ENCODE measurements around the gene ARHGAP15. TPM values are rescaled to one million over a fixed set of nuclear protein-coding genes. Genes with fewer than 3 reads are reported as not detected.

Gene ARHGAP15
- total RNA-seq, 1 experiment from 2014 or later = 0.42 TPM

DNA sequence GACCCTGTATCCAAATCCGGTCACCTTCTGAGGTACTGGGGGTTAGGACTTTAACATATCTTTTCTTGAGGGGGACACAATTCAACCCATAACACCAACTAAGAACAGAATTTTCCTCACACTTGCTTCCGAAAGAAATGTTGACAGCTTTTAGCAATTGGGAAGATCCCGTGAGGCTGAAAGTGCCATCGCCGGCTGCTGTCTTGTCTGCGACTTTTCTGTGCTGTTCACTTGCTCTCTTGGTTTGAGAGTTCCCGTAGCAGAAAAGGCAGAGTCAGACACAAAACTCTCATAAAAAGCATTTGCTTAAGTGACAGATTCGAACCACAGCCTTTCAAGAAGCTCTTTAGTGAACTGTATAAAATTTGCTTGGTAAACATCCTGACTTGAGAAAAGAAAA is 253.4 kb downstream of the ARHGAP15 start:
- intact Hi-C loops (cut with micrococcal nuclease) = no loop called here
- DNase-seq (ENCODE audit: low read depth, low spot score) = no peak
- no peak for TF ChIP-seq EGR1 (IDR thresholded peaks at IDR 0.05; ENCODE audit: low read depth)
- TF ChIP-seq, protein P1, sequence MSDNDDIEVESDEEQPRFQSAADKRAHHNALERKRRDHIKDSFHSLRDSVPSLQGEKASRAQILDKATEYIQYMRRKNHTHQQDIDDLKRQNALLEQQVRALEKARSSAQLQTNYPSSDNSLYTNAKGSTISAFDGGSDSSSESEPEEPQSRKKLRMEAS (IDR thresholded peaks at IDR 0.05) = no peak
- TF ChIP-seq EZH2 (IDR thresholded peaks at IDR 0.05) = no peak
- TF ChIP-seq ZNF274 (IDR thresholded peaks at IDR 0.05; ENCODE audit: low read depth, low read length) = no peak
- H4K20me1 ChIP-seq (ENCODE audit: insufficient read depth) = no peaks in the 10 kb centered on the region
- no peak overlapping the region for H3K4me2 ChIP-seq (ENCODE audit: low read length)
- H3K27me3 ChIP-seq (ENCODE audit: insufficient read depth, low read length) = peaks cover 6% of the 10 kb centered on the region; the same call in 1 of the 2 replicates
- H3K4me1 ChIP-seq (ENCODE audit: control insufficient read depth in 1 of 2, insufficient read depth in 2 of 2, low read length in 2 of 2) = no peaks in the 10 kb centered on the region
- no peaks in the 10 kb centered on the region for H3K79me2 ChIP-seq (ENCODE audit: insufficient read depth, low read length)
- H3K9ac ChIP-seq (ENCODE audit: low read length) = no peak overlapping the region
- POLR2A ChIA-PET = no interaction called here
- no peaks in the 10 kb centered on the region for H3K9me3 ChIP-seq (ENCODE audit: control insufficient read depth in 1 of 2, insufficient read depth in 1 of 2, low read depth in 1 of 2, low read length in 2 of 2)
- H3K27ac ChIP-seq (ENCODE audit: low read depth, low read length) = no peak overlapping the region
- no peak overlapping the region for H3K4me3 ChIP-seq (replicated peaks in 1 of 2; ENCODE audit: low read depth in 1 of 2, low read length in 2 of 2)
- RAD21 ChIA-PET (ENCODE audit: low non-redundant PET in 1 of 2, low total read pairs in 2 of 2, uncharacterized antibody in 2 of 2, unreplicated experiment in 2 of 2) = no interaction called here
- no peaks in the 10 kb centered on the region for H3K9me2 ChIP-seq (ENCODE audit: insufficient read depth)
- no TSS peak for BruUV-seq (replicated peaks)
- CTCF ChIA-PET = no interaction called here
- ATAC-seq = no peak
- H3K36me3 ChIP-seq (ENCODE audit: control insufficient read depth in 1 of 2, insufficient read depth in 2 of 2, low read length in 2 of 2) = no peaks in the 10 kb centered on the region
- no peak overlapping the region for H2AFZ ChIP-seq (ENCODE audit: low read depth, low read length, poor library complexity, severe bottlenecking)

DNA sequence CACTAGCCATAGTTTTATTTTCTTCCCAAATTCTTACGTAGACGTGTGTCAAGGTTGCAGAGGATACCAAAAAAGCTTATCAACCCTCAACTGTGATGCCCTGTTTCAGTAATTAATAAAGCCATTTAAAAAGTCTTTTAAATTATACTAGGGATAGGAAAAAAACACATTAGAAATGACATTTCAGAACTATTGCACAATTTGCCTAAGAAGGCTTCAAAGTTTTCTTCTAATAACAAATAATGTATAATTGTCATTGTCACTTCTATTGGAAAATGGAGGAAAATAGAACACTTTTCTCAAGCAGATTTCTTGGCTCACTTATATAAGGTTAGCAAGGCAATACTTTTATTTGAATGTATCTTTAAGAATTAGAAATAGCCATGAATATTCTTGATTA is 253.8 kb downstream of the ARHGAP15 start:
- no TSS peak for BruUV-seq (replicated peaks)
- ChIA-PET CTCF (no interaction called here), POLR2A (no interaction called here), RAD21 (ENCODE audit: low non-redundant PET in 1 of 2, low total read pairs in 2 of 2, uncharacterized antibody in 2 of 2, unreplicated experiment in 2 of 2) (no interaction called here)
- Histone ChIP-seq H4K20me1 (ENCODE audit: insufficient read depth) (no peaks in the 10 kb centered on the region), H3K4me3 (replicated peaks in 1 of 2; ENCODE audit: low read depth in 1 of 2, low read length in 2 of 2) (no peak overlapping the region), H3K27ac (ENCODE audit: low read depth, low read length) (no peak overlapping the region), H3K9me2 (ENCODE audit: insufficient read depth) (no peaks in the 10 kb centered on the region), H3K36me3 (ENCODE audit: control insufficient read depth in 1 of 2, insufficient read depth in 2 of 2, low read length in 2 of 2) (no peaks in the 10 kb centered on the region), H3K27me3 (ENCODE audit: insufficient read depth, low read length) (peaks cover 6% of the 10 kb centered on the region; the same call in 1 of the 2 replicates), H3K9me3 (ENCODE audit: control insufficient read depth in 1 of 2, insufficient read depth in 1 of 2, low read depth in 1 of 2, low read length in 2 of 2) (no peaks in the 10 kb centered on the region), H2AFZ (ENCODE audit: low read depth, low read length, poor library complexity, severe bottlenecking) (no peak overlapping the region), H3K4me2 (ENCODE audit: low read length) (no peak overlapping the region), H3K79me2 (ENCODE audit: insufficient read depth, low read length) (no peaks in the 10 kb centered on the region), H3K4me1 (ENCODE audit: control insufficient read depth in 1 of 2, insufficient read depth in 2 of 2, low read length in 2 of 2) (no peaks in the 10 kb centered on the region), H3K9ac (ENCODE audit: low read length) (no peak overlapping the region)
- DNase-seq (ENCODE audit: low read depth, low spot score) (no peak), ATAC-seq (no peak)
- intact Hi-C loops (cut with micrococcal nuclease) = no loop called here
- no peak for TF ChIP-seq ATF3 (IDR thresholded peaks at IDR 0.05)
- no peak for TF ChIP-seq REST (IDR thresholded peaks at IDR 0.05; ENCODE audit: low read depth)
- TF ChIP-seq ZNF274 (IDR thresholded peaks at IDR 0.05; ENCODE audit: low read depth, low read length) = no peak
- no peak for TF ChIP-seq FOSL1 (IDR thresholded peaks at IDR 0.05; ENCODE audit: low read depth)
- no peak for TF ChIP-seq YY1 (IDR thresholded peaks at IDR 0.05; ENCODE audit: extremely low read depth, insufficient replicate concordance, low read depth, low read length)
- TF ChIP-seq SP1 (IDR thresholded peaks at IDR 0.05; ENCODE audit: low read depth) = no peak
- TF ChIP-seq SIN3A (IDR thresholded peaks at IDR 0.05; ENCODE audit: low read depth) = no peak
- TF ChIP-seq POLR2A (IDR thresholded peaks at IDR 0.05; ENCODE audit: borderline replicate concordance, extremely low read depth, insufficient read depth, insufficient read length) = no peak
- no peak for TF ChIP-seq EZH2phosphoT487 (IDR thresholded peaks at IDR 0.05; ENCODE audit: borderline replicate concordance)
- TF ChIP-seq SRF (IDR thresholded peaks at IDR 0.05; ENCODE audit: low read depth) = no peak
- TF ChIP-seq, protein P2, sequence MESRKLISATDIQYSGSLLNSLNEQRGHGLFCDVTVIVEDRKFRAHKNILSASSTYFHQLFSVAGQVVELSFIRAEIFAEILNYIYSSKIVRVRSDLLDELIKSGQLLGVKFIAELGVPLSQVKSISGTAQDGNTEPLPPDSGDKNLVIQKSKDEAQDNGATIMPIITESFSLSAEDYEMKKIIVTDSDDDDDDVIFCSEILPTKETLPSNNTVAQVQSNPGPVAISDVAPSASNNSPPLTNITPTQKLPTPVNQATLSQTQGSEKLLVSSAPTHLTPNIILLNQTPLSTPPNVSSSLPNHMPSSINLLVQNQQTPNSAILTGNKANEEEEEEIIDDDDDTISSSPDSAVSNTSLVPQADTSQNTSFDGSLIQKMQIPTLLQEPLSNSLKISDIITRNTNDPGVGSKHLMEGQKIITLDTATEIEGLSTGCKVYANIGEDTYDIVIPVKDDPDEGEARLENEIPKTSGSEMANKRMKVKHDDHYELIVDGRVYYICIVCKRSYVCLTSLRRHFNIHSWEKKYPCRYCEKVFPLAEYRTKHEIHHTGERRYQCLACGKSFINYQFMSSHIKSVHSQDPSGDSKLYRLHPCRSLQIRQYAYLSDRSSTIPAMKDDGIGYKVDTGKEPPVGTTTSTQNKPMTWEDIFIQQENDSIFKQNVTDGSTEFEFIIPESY (IDR thresholded peaks at IDR 0.05; ENCODE audit: extremely low read depth, insufficient replicate concordance, low read length) = no peak
- no peak for TF ChIP-seq EZH2 (IDR thresholded peaks at IDR 0.05)
- no peak for TF ChIP-seq CBX3 (IDR thresholded peaks at IDR 0.05; ENCODE audit: low read depth)
- TF ChIP-seq RAD21 (IDR thresholded peaks at IDR 0.05; ENCODE audit: low read depth) = no peak
- no peak for TF ChIP-seq TCF7L2 (IDR thresholded peaks at IDR 0.05; ENCODE audit: borderline replicate concordance, extremely low read depth, insufficient read depth, insufficient read length)
